ENCODE results near the gene MTA1. TPM values are rescaled to one million over a fixed set of nuclear protein-coding genes. Genes with fewer than 3 reads are reported as not detected.

The MTA1 gene
- total RNA-seq, 1 donor from 2014 or later = 119 TPM

DNA sequence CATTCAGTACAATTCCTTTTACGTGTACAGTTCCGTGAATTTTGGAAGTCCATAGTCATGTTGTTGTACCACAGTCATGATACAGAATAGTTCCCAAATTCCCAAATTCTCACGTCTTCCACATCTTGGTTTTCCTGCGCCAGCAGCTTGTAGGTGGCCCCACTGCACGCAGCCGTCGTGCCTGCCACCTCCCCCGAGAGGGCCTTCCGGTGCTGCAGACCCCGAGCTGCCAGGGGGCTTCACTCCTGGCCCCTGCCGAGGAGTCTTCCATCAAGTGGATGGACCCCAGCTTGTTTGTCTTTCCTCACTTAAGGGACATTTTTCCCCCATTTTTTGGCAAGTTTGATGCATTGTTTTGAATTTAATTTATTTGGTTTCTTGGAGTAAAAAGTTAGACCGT is 16.8 kb downstream of the MTA1 start:
- Mint-ChIP-seq H3K27ac (no peak overlapping the region), H3K4me1 (peaks cover 18% of the 10 kb centered on the region), H3K4me3 (no peak overlapping the region), H3K27me3 (no peaks in the 10 kb centered on the region), H3K9me3 (no peaks in the 10 kb centered on the region), H3K36me3 (ENCODE audit: low read depth) (peaks cover 6% of the 10 kb centered on the region)
- CTCF ChIA-PET = no interaction called here
- no peak for ATAC-seq (ENCODE audit: low read depth)
- intact Hi-C loops (cut with micrococcal nuclease) = no loop called here
- DNase-seq = no peak
- TF ChIP-seq, protein P1, sequence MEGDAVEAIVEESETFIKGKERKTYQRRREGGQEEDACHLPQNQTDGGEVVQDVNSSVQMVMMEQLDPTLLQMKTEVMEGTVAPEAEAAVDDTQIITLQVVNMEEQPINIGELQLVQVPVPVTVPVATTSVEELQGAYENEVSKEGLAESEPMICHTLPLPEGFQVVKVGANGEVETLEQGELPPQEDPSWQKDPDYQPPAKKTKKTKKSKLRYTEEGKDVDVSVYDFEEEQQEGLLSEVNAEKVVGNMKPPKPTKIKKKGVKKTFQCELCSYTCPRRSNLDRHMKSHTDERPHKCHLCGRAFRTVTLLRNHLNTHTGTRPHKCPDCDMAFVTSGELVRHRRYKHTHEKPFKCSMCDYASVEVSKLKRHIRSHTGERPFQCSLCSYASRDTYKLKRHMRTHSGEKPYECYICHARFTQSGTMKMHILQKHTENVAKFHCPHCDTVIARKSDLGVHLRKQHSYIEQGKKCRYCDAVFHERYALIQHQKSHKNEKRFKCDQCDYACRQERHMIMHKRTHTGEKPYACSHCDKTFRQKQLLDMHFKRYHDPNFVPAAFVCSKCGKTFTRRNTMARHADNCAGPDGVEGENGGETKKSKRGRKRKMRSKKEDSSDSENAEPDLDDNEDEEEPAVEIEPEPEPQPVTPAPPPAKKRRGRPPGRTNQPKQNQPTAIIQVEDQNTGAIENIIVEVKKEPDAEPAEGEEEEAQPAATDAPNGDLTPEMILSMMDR (IDR thresholded peaks at IDR 0.05) = no peak
- POLR2A ChIA-PET = no interaction called here

- Mint-ChIP-seq H3K27me3 (no peaks in the 10 kb centered on the region), H3K27ac (no peak overlapping the region), H3K4me3 (no peak overlapping the region), H3K36me3 (ENCODE audit: low read depth) (peaks cover 8% of the 10 kb centered on the region), H3K4me1 (peaks cover 18% of the 10 kb centered on the region), H3K9me3 (no peaks in the 10 kb centered on the region)
- TF ChIP-seq, protein P1 (IDR thresholded peaks at IDR 0.05) = no peak
- POLR2A ChIA-PET = no interaction called here
- no peak for DNase-seq
- intact Hi-C loops (cut with micrococcal nuclease) = no loop called here
- no peak for ATAC-seq (ENCODE audit: low read depth)
- CTCF ChIA-PET = no interaction called here
Measured at GRCh38 chr14:105436891-105437722, 17.5 kb downstream of the MTA1 start.

DNA sequence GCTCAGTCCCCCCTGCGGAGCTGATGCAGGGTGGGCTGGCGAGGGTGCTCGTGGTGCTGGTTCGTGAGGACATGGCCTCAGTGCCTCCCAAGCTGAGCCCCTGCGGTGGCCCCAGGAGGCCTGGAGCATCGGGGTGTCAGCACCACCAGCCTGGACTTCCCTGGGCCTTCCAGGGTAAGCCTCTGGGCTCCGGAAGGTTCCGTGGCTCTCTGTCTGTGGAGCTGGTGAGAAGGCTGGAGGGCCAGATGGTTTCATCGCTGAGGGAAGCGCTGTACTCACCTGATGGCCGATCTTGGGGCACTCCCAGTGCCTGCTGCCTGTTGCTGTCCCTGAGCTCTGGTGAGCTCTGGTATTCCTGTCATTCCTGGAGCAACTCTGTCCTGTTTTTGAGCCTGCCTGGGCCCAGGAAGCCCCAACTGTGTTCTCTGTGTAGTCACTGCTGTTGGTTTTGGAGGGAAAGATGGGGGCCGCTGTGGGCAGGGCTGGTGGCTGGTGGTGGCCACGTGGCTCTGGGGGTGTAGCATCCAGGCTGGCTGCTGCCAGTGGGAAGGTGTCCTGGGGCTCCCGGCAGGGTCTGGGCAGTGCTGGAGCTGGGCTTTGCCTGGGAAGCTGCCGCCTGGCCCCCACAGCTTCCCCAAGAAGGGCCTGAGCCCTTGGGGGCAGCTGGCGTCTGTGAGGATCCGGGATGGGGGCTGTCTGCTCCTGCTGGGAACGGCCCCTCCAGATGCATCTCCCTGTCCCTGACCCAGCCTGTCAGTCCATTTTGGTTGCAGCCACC is 18.3 kb downstream of the MTA1 start:
- POLR2A ChIA-PET = no interaction called here
- no peak overlapping the region for H3K27ac Mint-ChIP-seq

DNA sequence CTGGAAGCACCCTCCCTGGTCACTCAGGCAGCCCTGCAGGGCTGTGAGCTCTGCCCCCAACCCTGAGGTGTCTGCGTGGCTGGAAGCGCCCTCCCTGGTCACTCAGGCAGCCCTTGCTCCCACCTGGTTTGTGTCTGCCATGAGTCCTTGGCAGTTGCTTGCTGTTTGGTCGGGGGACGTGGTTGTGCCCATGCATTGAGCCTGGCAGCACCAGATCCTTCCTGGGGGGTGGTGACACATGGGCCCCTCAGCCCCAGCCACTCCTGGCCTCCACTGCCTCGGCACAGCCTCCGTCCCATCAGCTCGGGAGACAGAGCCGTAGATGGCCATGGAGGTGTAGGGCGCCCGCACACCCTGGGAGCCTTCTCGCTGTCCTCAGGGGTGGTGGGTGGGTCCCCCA is 19.6 kb downstream of the MTA1 start:
- ATAC-seq (ENCODE audit: low read depth) = no peak
- TF ChIP-seq, protein P1 (IDR thresholded peaks at IDR 0.05) = no peak
- ChIA-PET POLR2A (no interaction called here), CTCF (no interaction called here)
- intact Hi-C loops (cut with micrococcal nuclease) = no loop called here
- Mint-ChIP-seq H3K4me1 (peaks cover 18% of the 10 kb centered on the region), H3K36me3 (ENCODE audit: low read depth) (peaks cover 20% of the 10 kb centered on the region), H3K9me3 (no peaks in the 10 kb centered on the region), H3K27me3 (no peaks in the 10 kb centered on the region), H3K4me3 (no peak overlapping the region), H3K27ac (no peak overlapping the region)
- no peak for DNase-seq

More for the DNA sequence above, 18.3 kb downstream of the MTA1 start:
- CTCF ChIA-PET = no interaction called here
- DNase-seq (no peak), ATAC-seq (ENCODE audit: low read depth) (no peak)
- H3K4me3 Mint-ChIP-seq = no peak overlapping the region
- intact Hi-C loops (cut with micrococcal nuclease) = no loop called here
- H3K27me3 Mint-ChIP-seq = no peaks in the 10 kb centered on the region
- H3K9me3 Mint-ChIP-seq = no peaks in the 10 kb centered on the region
- peaks cover 15% of the 10 kb centered on the region for H3K36me3 Mint-ChIP-seq (ENCODE audit: low read depth)
- TF ChIP-seq, protein P1 (IDR thresholded peaks at IDR 0.05) = no peak
- H3K4me1 Mint-ChIP-seq = peaks cover 18% of the 10 kb centered on the region
